Measurements from ENCODE around the gene ZNF575.

ZNF575 gene

GRCh38 chr19:43501661-43502418 lies 31.1 kb upstream of the ZNF575 start:
- Histone ChIP-seq H2AFZ (ENCODE audit: low read depth) (no peak overlapping the region), H3K4me1 (ENCODE audit: low read depth, poor library complexity, severe bottlenecking) (peaks cover 11% of the 10 kb centered on the region), H3K79me2 (ENCODE audit: insufficient read depth, low read depth) (no peaks in the 10 kb centered on the region), H3K36me3 (ENCODE audit: insufficient read depth) (no peaks in the 10 kb centered on the region), H3K9ac (no peak overlapping the region), H3K4me2 (no peak overlapping the region), H4K20me1 (ENCODE audit: insufficient read depth) (no peaks in the 10 kb centered on the region), H3K27ac (no peak overlapping the region), H3K4me3 (IDR thresholded peaks at IDR 0.05; ENCODE audit: insufficient read depth, low read depth, low read length) (no peak overlapping the region), H3K27me3 (ENCODE audit: insufficient read depth, low read depth) (no peaks in the 10 kb centered on the region)
- no peak for TF ChIP-seq CTCF (conservative IDR thresholded peaks at IDR 0.05; ENCODE audit: low read depth, low read length)

GRCh38 chr19:43502419-43502976 lies 30.5 kb upstream of the ZNF575 start:
- Histone ChIP-seq H3K79me2 (ENCODE audit: insufficient read depth, low read depth) (no peaks in the 10 kb centered on the region), H3K9ac (no peak overlapping the region), H3K4me1 (ENCODE audit: low read depth, poor library complexity, severe bottlenecking) (peaks cover 11% of the 10 kb centered on the region), H3K4me3 (IDR thresholded peaks at IDR 0.05; ENCODE audit: insufficient read depth, low read depth, low read length) (no peak overlapping the region), H3K4me2 (peak overlapping the region; percentile 81; the same call in 1 of the 2 replicates), H3K36me3 (ENCODE audit: insufficient read depth) (no peaks in the 10 kb centered on the region), H2AFZ (ENCODE audit: low read depth) (no peak overlapping the region), H4K20me1 (ENCODE audit: insufficient read depth) (no peaks in the 10 kb centered on the region), H3K27ac (no peak overlapping the region), H3K27me3 (ENCODE audit: insufficient read depth, low read depth) (no peaks in the 10 kb centered on the region)
- TF ChIP-seq CTCF (conservative IDR thresholded peaks at IDR 0.05; ENCODE audit: low read depth, low read length), result no peak

GRCh38 chr19:43503501-43504425 lies 29.2 kb upstream of the ZNF575 start:
- peak overlapping the region; percentile 96 for H3K4me2 ChIP-seq
- H3K4me1 ChIP-seq (ENCODE audit: low read depth, poor library complexity, severe bottlenecking), result peaks cover 11% of the 10 kb centered on the region

More at GRCh38 chr19:43503501-43504425, 29.2 kb upstream of the ZNF575 start:
- Histone ChIP-seq H4K20me1 (ENCODE audit: insufficient read depth) (no peaks in the 10 kb centered on the region), H3K27ac (peak overlapping the region; percentile 41; the same call in 1 of the 2 replicates), H3K36me3 (ENCODE audit: insufficient read depth) (no peaks in the 10 kb centered on the region), H3K9ac (peak overlapping the region; percentile 71; the same call in 1 of the 2 replicates), H2AFZ (ENCODE audit: low read depth) (peak overlapping the region; percentile 100), H3K27me3 (ENCODE audit: insufficient read depth, low read depth) (no peaks in the 10 kb centered on the region), H3K4me3 (IDR thresholded peaks at IDR 0.05; ENCODE audit: insufficient read depth, low read depth, low read length) (peak overlapping the region; percentile 62), H3K79me2 (ENCODE audit: insufficient read depth, low read depth) (no peaks in the 10 kb centered on the region)
- TF ChIP-seq CTCF (conservative IDR thresholded peaks at IDR 0.05; ENCODE audit: low read depth, low read length), result no peak; the same call in 1 of the 2 replicates

Data from KMS-11 (cell line).